HG03045 (cell line): ENCODE measurements around the gene HDDC3.
"Not testable (repeated sequence)": the region's sequence is repeated elsewhere in the genome, so short reads cannot be mapped to it uniquely, and the experiment has no call there.

ENCODE experiments used
- ATAC-seq: cut with Tn5 transposase; IDR thresholded peaks from one replicate; pipeline ENCODE4 v1.9.1; 2021; ENCODE audit warnings: mild to moderate bottlenecking, moderate library complexity; ENCODE audit not compliant: unreplicated experiment

HDDC3 gene

GRCh38 chr15:90933301-90933700 lies 952 bp upstream of the HDDC3 start:
- no peak for ATAC-seq

- no peak for ATAC-seq
These were observed 277 bp upstream of the HDDC3 start for GRCh38 chr15:90932660-90932991.

DNA sequence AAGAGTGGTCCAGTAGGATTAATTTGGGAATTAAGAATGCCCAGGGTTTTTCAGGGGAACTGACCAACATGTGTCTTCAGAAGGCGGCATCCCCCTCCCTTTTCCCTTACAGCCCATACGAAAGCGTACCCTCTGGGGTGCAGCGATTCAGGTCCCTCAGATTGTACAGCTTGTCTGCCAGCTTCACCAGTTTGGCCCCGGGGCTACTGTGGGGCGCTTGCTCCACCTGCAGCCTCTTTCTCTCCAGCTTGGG lies 848 bp downstream of the HDDC3 start:
- no peak for ATAC-seq

DNA sequence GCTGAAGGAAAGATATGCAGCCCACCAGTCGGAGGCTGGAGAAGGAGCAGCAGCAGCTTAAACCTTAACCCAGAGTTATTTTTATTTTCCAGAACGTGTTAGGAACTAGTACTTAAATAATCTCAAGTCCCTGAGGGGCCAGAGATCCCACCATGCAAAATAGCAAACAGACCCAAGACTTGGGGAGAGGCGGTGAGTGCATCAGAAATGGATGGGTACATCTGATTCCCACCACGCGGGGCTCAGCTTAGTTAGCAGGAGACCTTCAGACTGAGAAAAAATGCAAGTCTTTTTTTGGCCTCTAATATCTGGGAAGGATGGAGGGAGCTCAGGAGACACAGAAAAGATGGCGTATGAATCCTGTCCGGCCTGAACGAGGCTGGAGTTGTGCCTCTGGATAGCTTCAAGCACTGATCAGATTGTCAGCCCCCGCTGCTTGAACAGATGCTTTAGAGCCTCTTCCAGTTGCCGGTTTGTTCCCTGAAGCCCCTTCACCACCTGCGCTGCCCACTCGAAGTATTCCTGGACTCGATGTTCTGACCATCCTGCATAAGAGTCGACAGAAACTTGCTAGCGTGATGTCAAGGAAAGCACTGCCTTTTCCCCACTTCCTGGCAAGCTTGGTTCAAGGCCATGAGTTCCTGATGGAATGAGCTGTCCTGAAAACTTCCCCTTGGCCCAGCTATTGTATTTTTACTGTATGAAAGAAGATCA lies 1.3 kb downstream of the HDDC3 start:
- ATAC-seq = no peak

GRCh38 chr15:90929246-90930019 lies 2.9 kb downstream of the HDDC3 start:
- ATAC-seq = no peak

DNA sequence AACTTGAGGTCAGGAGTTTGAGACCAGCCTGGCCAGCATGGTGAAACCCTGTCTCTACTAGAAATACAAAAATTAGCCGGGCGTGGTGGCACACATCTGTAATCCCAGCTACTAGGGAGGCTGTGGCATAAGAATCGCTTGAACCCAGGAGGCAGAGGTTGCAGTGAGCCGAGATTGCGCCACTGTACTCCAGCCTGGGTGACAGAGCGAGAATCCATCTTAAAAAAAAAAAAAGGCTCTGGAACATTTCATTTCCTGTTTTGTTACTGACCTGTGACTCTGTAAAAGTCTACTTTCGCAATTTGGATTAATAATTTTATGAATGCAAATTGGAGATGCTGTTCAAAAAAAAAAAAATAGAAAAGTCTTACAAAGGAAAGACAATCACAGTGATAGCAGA lies 4.2 kb downstream of the HDDC3 start:
- ATAC-seq = not testable (repeated sequence)

- not testable (repeated sequence) for ATAC-seq
These were observed 5.6 kb downstream of the HDDC3 start for GRCh38 chr15:90926766-90927165.

DNA sequence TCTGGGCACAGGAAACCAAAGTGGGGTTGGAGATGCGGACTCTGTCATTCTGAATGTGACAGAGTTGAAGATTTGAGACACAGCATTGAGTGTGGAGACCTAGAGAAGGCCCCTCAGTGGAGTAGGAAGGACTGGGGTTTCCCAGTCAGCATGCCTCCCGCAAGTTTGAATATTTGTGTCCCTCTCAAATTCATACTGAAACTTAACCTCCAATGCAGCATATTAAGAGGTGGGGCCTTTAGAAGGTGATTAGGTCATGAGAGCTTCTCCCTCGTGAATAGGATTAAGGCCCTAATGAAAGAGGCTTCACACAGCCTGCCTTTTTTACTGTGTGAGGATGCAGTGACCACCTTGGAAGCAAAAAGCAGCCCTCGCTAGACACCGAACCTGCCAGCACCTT lies 8.0 kb downstream of the HDDC3 start:
- peak; percentile 52 for ATAC-seq

- peak; percentile 78 for ATAC-seq
These were observed 9.5 kb downstream of the HDDC3 start for GRCh38 chr15:90922712-90923322.

GRCh38 chr15:90921887-90922286 lies 10.5 kb downstream of the HDDC3 start:
- ATAC-seq = no peak

GRCh38 chr15:90918835-90919234 lies 13.5 kb downstream of the HDDC3 start:
- ATAC-seq = no peak

GRCh38 chr15:90918034-90918788 lies 14.1 kb downstream of the HDDC3 start:
- no peak for ATAC-seq

GRCh38 chr15:90917569-90917968 lies 14.8 kb downstream of the HDDC3 start:
- no peak for ATAC-seq

DNA sequence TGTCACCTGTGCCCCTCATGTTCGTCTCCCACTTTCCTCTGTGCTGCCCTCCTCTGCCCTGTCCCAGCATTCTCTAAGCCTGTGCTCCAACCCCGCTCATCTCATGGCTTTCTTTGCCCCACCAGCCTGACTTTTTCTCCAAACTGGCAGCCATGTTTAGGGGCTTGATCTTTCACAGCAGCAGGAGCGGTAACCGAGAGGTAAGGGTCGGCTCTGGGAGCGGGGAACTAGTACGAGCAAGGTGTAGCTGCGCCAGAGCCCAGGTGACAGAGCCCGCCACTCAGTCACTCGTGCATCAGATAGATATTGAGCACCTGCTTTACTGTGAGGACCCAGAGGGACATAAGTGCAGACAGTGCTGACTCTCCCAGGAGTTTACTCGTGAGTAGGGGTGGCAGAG lies 15.9 kb downstream of the HDDC3 start:
- no peak for ATAC-seq

GRCh38 chr15:90915808-90916440 lies 16.4 kb downstream of the HDDC3 start:
- ATAC-seq = no peak

- no peak for ATAC-seq
These were observed 17.0 kb downstream of the HDDC3 start for GRCh38 chr15:90915216-90915807.

- ATAC-seq = no peak
These were observed 17.9 kb downstream of the HDDC3 start for GRCh38 chr15:90914305-90915080.

DNA sequence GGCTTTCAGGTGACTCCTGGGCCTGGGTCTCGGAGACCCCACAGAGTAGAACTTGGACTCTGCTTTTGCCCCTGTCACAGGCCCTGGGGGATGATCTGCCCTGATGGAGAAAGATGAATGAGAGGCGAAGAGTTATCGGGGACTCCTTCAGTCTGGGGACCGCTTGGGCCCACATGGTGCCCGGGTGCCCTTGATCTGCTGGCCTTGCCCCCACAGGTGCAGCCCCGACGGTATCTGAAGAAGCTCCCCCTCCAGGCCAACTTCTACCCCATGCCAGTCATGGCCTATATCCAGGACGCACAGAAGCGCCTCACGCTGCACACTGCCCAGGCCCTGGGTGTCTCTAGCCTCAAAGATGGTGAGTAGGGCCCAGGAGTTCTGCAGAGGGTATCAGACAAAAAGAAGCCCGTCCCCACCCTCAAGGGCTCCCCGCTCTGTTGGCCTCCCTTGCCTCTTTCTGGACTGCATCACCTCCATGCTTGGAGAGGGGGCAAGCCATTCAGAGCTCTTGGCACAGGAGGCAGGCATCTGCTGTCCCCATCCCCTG lies 18.9 kb downstream of the HDDC3 start:
- no peak for ATAC-seq

DNA sequence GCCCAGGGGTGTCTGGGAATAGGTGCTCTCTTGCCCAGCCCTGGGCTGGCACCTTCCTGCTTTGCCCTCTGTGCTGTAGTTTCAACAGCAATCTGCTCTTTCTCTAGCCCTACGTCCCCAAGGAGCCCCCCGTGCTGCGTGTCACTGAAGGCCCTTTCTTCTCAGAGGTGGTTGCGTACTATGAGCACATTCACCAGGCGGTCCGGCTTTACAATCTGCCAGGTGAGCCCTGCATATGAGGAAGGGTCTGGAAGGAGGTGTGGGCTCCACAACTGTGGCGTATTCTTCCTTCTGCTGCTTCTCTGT lies 19.6 kb downstream of the HDDC3 start:
- no peak for ATAC-seq
